ENCODE measurements around the gene COL4A2. TPM values are rescaled to one million over a fixed set of nuclear protein-coding genes. Genes with fewer than 3 reads are reported as not detected.

COL4A2 gene
- polyA plus RNA-seq, 1 experiment = 886 TPM

GRCh38 chr13:110379358-110379757, 72.3 kb downstream of the COL4A2 start:
- H3K36me3 ChIP-seq (ENCODE audit: control insufficient read depth, insufficient read depth, low read length) = no peaks in the 10 kb centered on the region

GRCh38 chr13:110379905-110380341, 72.8 kb downstream of the COL4A2 start:
- no peak for DNase-seq (ENCODE audit: low read depth)
- POLR2A ChIA-PET = no interaction called here
- no peak overlapping the region for H3K4me3 ChIP-seq (ENCODE audit: low read depth, low read length)
- H3K27me3 ChIP-seq (ENCODE audit: control insufficient read depth, insufficient read depth, low read length) = no peaks in the 10 kb centered on the region
- CTCF ChIA-PET = interaction anchor here (0.9 kb wide), 1 partner anchor 158 kb away, joined by 3 read pairs; no protein-coding TSS in a partner anchor
- no peaks in the 10 kb centered on the region for H3K36me3 ChIP-seq (ENCODE audit: control insufficient read depth, insufficient read depth, low read length)
- TF ChIP-seq, protein P1, sequence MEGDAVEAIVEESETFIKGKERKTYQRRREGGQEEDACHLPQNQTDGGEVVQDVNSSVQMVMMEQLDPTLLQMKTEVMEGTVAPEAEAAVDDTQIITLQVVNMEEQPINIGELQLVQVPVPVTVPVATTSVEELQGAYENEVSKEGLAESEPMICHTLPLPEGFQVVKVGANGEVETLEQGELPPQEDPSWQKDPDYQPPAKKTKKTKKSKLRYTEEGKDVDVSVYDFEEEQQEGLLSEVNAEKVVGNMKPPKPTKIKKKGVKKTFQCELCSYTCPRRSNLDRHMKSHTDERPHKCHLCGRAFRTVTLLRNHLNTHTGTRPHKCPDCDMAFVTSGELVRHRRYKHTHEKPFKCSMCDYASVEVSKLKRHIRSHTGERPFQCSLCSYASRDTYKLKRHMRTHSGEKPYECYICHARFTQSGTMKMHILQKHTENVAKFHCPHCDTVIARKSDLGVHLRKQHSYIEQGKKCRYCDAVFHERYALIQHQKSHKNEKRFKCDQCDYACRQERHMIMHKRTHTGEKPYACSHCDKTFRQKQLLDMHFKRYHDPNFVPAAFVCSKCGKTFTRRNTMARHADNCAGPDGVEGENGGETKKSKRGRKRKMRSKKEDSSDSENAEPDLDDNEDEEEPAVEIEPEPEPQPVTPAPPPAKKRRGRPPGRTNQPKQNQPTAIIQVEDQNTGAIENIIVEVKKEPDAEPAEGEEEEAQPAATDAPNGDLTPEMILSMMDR (IDR thresholded peaks at IDR 0.05; ENCODE audit: insufficient read depth, low read depth, low read length) = no peak

More at GRCh38 chr13:110379358-110379757, 72.3 kb downstream of the COL4A2 start:
- ChIA-PET POLR2A (no interaction called here), CTCF (interaction anchor here (0.9 kb wide), 1 partner anchor 157 kb away, joined by 3 read pairs; no protein-coding TSS in a partner anchor)
- H3K27me3 ChIP-seq (ENCODE audit: control insufficient read depth, insufficient read depth, low read length) = no peaks in the 10 kb centered on the region
- no peak for DNase-seq (ENCODE audit: low read depth)
- TF ChIP-seq, protein P1 (IDR thresholded peaks at IDR 0.05; ENCODE audit: insufficient read depth, low read depth, low read length) = no peak
- H3K4me3 ChIP-seq (ENCODE audit: low read depth, low read length) = no peak overlapping the region

- TF ChIP-seq, protein P1 (IDR thresholded peaks at IDR 0.05; ENCODE audit: insufficient read depth, low read depth, low read length) = no peak
- ChIA-PET POLR2A (no interaction called here), CTCF (no interaction called here)
- Histone ChIP-seq H3K36me3 (ENCODE audit: control insufficient read depth, insufficient read depth, low read length) (no peaks in the 10 kb centered on the region), H3K4me3 (ENCODE audit: low read depth, low read length) (no peak overlapping the region), H3K27me3 (ENCODE audit: control insufficient read depth, insufficient read depth, low read length) (no peaks in the 10 kb centered on the region)
- no peak for DNase-seq (ENCODE audit: low read depth)
These were observed 73.4 kb downstream of the COL4A2 start for GRCh38 chr13:110380359-110381028.

DNA sequence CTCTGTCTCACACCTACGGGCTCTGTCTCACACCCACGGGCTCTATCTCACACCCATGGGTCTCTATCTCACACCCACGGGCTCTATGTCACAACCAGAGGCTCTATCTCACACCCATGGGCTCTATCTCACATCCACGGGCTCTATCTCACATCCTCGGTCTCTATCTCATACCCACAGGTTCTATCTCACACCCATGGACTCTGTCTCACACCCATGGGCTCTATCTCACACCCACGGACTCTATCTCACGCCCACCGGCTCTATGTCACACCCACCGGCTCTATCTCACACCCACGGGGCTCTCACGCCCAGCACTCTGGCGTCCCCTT, 73.9 kb downstream of the COL4A2 start:
- TF ChIP-seq, protein P1 (IDR thresholded peaks at IDR 0.05; ENCODE audit: insufficient read depth, low read depth, low read length) = no peak
- no peak overlapping the region for H3K4me3 ChIP-seq (ENCODE audit: low read depth, low read length)
- ChIA-PET CTCF (no interaction called here), POLR2A (no interaction called here)
- no peaks in the 10 kb centered on the region for H3K36me3 ChIP-seq (ENCODE audit: control insufficient read depth, insufficient read depth, low read length)
- H3K27me3 ChIP-seq (ENCODE audit: control insufficient read depth, insufficient read depth, low read length) = no peaks in the 10 kb centered on the region
- DNase-seq (ENCODE audit: low read depth) = no peak

DNA sequence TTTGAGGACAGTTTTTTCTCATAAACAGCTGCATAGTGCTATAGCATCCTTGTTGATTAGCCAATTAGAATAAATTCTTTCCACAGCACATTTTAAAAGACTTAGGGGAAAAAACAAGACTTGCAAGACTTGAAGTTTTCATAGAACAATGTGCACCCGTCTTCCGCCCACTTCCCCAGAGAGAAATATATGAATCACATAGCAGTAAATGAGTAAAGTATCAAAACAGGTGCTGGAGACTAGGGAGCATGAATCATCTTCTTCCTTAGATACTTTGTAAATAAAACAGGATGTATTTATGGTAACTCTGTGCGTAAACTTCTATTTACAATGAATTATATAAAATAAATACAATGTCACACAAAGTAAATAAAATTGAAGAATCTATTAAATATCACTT, 75.1 kb downstream of the COL4A2 start:
- no peak overlapping the region for H3K4me3 ChIP-seq (ENCODE audit: low read depth, low read length)
- CTCF ChIA-PET = interaction anchor here (1.3 to 2.3 kb wide), 2 partner anchors 10 to 30 kb away, joined by 4 to 7 read pairs; no protein-coding TSS in a partner anchor
- no peaks in the 10 kb centered on the region for H3K27me3 ChIP-seq (ENCODE audit: control insufficient read depth, insufficient read depth, low read length)
- no peak for DNase-seq (ENCODE audit: low read depth)
- no peaks in the 10 kb centered on the region for H3K36me3 ChIP-seq (ENCODE audit: control insufficient read depth, insufficient read depth, low read length)
- POLR2A ChIA-PET = no interaction called here
- TF ChIP-seq, protein P1 (IDR thresholded peaks at IDR 0.05; ENCODE audit: insufficient read depth, low read depth, low read length) = no peak
